Pulmonary artery endothelial cell (primary cell): ENCODE data around the gene METRN. TPM values are rescaled to one million over a fixed set of nuclear protein-coding genes. Genes with fewer than 3 reads are reported as not detected.

ENCODE experiments used
- total RNA-seq: library from RNA; depleted of rRNA; stranded (reverse); fragments of >200 nt; gene quantifications from 2 replicates; pipeline ENCODE4 v1.2.3, GENCODE V29; 2014

The METRN gene
- total RNA-seq, 1 donor from 2014 or later = 68.3 TPM

Other genes starting within 250 kb of the METRN start
- gene CAPN15, start 187.4 kb upstream of the METRN start, total RNA-seq = 39.0 and 40.7 TPM in 2 replicates
- gene PRR35, start 154.7 kb upstream of the METRN start, total RNA-seq = not detected in 2 replicates
- 0.71 and 2.1 TPM in 2 replicates for gene NHLRC4, start 148.1 kb upstream of the METRN start, total RNA-seq
- 21.0 and 24.1 TPM in 2 replicates for gene PIGQ, start 145.2 kb upstream of the METRN start, total RNA-seq
- gene RAB40C, start 125.1 kb upstream of the METRN start, total RNA-seq = 11.9 and 12.9 TPM in 2 replicates
- gene WFIKKN1, start 84.1 kb upstream of the METRN start, total RNA-seq = 0.07 TPM in 2 replicates
- gene METTL26, start 78.8 kb upstream of the METRN start, total RNA-seq = 61.9 and 101 TPM in 2 replicates
- gene MCRIP2, start 73.3 kb upstream of the METRN start, total RNA-seq = 14.2 and 22.3 TPM in 2 replicates
- gene WDR90, start 65.8 kb upstream of the METRN start, total RNA-seq = 10.7 and 14.8 TPM in 2 replicates
- 36.0 and 37.2 TPM in 2 replicates for gene RHOT2, start 47.0 kb upstream of the METRN start, total RNA-seq
- 0.71 and 0.73 TPM in 2 replicates for gene RHBDL1, start 39.4 kb upstream of the METRN start, total RNA-seq
- 131 and 146 TPM in 2 replicates for gene STUB1, start 34.7 kb upstream of the METRN start, total RNA-seq
- gene JMJD8, start 30.8 kb upstream of the METRN start, total RNA-seq = 28.8 and 30.9 TPM in 2 replicates
- 4.0 and 4.7 TPM in 2 replicates for gene WDR24, start 24.7 kb upstream of the METRN start, total RNA-seq
- 0.04 and 0.20 TPM in 2 replicates for gene FBXL16, start 9.3 kb upstream of the METRN start, total RNA-seq
- 23.1 and 28.8 TPM in 2 replicates for gene ANTKMT, start 6.0 kb downstream of the METRN start, total RNA-seq
- gene CCDC78, start 11.3 kb downstream of the METRN start, total RNA-seq = 1.3 and 1.4 TPM in 2 replicates
- gene HAGHL, start 12.0 kb downstream of the METRN start, total RNA-seq = 6.4 and 17.6 TPM in 2 replicates
- 32.9 and 48.5 TPM in 2 replicates for gene CIAO3, start 25.9 kb downstream of the METRN start, total RNA-seq
- not detected in 2 replicates for gene MSLN, start 45.6 kb downstream of the METRN start, total RNA-seq
- gene RPUSD1, start 73.3 kb downstream of the METRN start, total RNA-seq = 41.9 and 45.0 TPM in 2 replicates
- 14.2 and 21.4 TPM in 2 replicates for gene CHTF18, start 73.5 kb downstream of the METRN start, total RNA-seq
- not detected in 2 replicates for gene GNG13, start 85.6 kb downstream of the METRN start, total RNA-seq